DND-41 (cell line): Measurements from ENCODE around the gene AP1B1.

Experiments used
- EZH2 ChIP-seq: IDR thresholded peaks from 3 replicates; pipeline ENCODE4 v1.6.1; 2012; ENCODE audit warnings: borderline replicate concordance, low read depth, mild to moderate bottlenecking, moderate library complexity, low read length, inconsistent platforms; ENCODE audit not compliant: severe bottlenecking
- TF ChIP-seq, protein P1 (sequence below): IDR thresholded peaks from 2 replicates; pipeline ENCODE4 v1.5.1; 2012; ENCODE audit warnings: borderline replicate concordance, low read length, moderate library complexity, mild to moderate bottlenecking; ENCODE audit not compliant: poor library complexity, severe bottlenecking; ENCODE audit errors: extremely low read depth

DNA sequence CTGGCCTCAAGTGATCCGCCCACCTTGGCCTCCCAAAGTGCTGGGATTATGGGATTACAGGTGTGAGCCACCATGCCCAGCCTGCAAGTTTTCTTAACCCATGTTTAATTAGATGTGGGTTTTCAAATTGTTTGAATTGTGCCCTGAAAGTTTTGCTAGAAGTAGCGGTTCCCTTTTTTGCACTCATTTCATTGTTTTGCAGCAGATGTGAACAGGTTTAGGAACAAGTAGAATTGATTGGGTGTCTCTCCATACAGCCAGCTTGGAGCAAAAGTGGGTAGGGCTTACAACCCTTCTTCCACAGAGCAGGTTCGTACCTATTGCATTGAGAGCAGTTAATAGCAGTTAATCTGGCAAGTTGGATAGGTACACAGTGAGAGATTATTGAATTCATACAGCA is 104.2 kb downstream of the AP1B1 start:
- TF ChIP-seq, protein P1, sequence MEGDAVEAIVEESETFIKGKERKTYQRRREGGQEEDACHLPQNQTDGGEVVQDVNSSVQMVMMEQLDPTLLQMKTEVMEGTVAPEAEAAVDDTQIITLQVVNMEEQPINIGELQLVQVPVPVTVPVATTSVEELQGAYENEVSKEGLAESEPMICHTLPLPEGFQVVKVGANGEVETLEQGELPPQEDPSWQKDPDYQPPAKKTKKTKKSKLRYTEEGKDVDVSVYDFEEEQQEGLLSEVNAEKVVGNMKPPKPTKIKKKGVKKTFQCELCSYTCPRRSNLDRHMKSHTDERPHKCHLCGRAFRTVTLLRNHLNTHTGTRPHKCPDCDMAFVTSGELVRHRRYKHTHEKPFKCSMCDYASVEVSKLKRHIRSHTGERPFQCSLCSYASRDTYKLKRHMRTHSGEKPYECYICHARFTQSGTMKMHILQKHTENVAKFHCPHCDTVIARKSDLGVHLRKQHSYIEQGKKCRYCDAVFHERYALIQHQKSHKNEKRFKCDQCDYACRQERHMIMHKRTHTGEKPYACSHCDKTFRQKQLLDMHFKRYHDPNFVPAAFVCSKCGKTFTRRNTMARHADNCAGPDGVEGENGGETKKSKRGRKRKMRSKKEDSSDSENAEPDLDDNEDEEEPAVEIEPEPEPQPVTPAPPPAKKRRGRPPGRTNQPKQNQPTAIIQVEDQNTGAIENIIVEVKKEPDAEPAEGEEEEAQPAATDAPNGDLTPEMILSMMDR = no peak
- TF ChIP-seq EZH2 = no peak
